ENCODE results near the gene LMO1. TPM values are rescaled to one million over a fixed set of nuclear protein-coding genes. Genes with fewer than 3 reads are reported as not detected.

The LMO1 gene
- total RNA-seq, 1 experiment from 2014 or later: not detected

DNA sequence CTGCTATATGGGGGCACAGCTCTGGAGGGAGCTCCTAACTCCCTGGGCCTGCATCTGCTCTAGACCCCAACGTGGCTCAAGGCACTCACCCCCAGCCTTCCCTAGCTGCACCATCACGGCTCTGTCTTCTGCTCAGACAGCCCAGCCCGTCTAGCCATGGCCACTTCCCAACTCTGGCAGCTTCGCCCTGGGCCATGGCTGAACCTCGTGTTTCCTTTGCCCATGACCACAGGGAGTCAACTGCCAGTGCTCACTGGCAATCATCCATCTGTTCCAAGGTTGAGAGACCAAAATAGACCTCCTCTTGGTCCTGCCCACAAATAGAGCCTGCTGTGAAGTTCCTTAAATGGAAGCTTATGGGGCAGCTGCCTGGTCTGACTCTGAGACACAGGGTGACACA is 5.4 kb downstream of the LMO1 start:
- 0 out of 2 replicates have a peak overlapping the region, but pooled peaks have one; percentile 12 for H3K4me2 ChIP-seq
- CTCF ChIA-PET: no interaction called here
- H2AFZ ChIP-seq: no peak overlapping the region
- TF ChIP-seq EZH2 (IDR thresholded peaks at IDR 0.05; ENCODE audit: low read depth): no peak
- TF ChIP-seq, protein P1, sequence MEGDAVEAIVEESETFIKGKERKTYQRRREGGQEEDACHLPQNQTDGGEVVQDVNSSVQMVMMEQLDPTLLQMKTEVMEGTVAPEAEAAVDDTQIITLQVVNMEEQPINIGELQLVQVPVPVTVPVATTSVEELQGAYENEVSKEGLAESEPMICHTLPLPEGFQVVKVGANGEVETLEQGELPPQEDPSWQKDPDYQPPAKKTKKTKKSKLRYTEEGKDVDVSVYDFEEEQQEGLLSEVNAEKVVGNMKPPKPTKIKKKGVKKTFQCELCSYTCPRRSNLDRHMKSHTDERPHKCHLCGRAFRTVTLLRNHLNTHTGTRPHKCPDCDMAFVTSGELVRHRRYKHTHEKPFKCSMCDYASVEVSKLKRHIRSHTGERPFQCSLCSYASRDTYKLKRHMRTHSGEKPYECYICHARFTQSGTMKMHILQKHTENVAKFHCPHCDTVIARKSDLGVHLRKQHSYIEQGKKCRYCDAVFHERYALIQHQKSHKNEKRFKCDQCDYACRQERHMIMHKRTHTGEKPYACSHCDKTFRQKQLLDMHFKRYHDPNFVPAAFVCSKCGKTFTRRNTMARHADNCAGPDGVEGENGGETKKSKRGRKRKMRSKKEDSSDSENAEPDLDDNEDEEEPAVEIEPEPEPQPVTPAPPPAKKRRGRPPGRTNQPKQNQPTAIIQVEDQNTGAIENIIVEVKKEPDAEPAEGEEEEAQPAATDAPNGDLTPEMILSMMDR (conservative IDR thresholded peaks at IDR 0.05): no peak
- H3K36me3 ChIP-seq (ENCODE audit: low read depth): no peaks in the 10 kb centered on the region
- POLR2A ChIA-PET (ENCODE audit: unreplicated experiment): no interaction called here
- no TSS peak for BruUV-seq (replicated peaks)
- DNase-seq: no peak
- no peaks in the 10 kb centered on the region for H3K9me3 ChIP-seq (ENCODE audit: insufficient read depth, low read depth)
- no peaks in the 10 kb centered on the region for H4K20me1 ChIP-seq (ENCODE audit: insufficient read depth)
- H3K4me1 ChIP-seq (replicated peaks; ENCODE audit: insufficient read depth): 0 out of 2 replicates have a peak, but pooled peaks cover under 1% of the 10 kb centered on the region
- H3K9me2 ChIP-seq (ENCODE audit: insufficient read depth): no peaks in the 10 kb centered on the region
- H3K27ac ChIP-seq: no peak overlapping the region
- intact Hi-C loops (cut with micrococcal nuclease; ENCODE audit: unreplicated experiment): no loop called here
- H3K4me3 ChIP-seq: no peak overlapping the region
- no peaks in the 10 kb centered on the region for H3K79me2 ChIP-seq (ENCODE audit: low read depth)
- H3F3A ChIP-seq (ENCODE audit: insufficient read depth, low read depth): no peaks in the 10 kb centered on the region
- no peaks in the 10 kb centered on the region for H3K27me3 ChIP-seq (ENCODE audit: insufficient read depth, low read depth)

DNA sequence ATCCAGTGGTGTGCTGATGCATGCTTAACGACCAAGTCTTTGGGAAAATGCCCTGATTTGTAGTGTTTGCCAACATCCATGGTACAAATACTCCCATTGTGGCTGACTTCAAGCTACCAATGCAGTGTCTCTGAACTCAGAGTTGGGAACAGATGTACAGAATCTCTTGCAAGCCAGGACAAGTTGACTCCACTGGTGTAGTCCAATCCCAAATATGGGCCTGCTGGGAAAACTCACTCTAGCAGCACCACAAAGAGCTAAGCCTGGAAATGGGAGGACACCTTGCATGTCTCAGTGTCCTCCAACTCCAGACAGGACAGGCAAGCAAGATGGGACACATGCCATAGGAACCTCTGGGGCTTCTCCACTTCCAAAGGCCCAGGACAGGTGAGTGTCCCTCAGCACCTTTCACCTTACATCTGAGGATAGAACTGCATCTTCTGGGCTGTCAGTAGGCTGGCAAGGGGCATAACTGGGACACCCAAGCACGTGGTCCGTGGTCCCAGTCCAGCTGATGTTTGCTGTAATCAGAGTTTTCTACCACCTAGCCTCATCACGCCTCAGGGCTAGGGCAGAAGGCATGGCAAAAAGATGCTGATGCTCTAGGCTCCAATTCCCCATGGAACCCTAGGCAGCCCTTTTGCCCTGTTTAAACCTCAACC is 6.5 kb downstream of the LMO1 start:
- H3K9me2 ChIP-seq (ENCODE audit: insufficient read depth): no peaks in the 10 kb centered on the region
- intact Hi-C loops (cut with micrococcal nuclease; ENCODE audit: unreplicated experiment): no loop called here
- no peak overlapping the region for H3K27ac ChIP-seq
- no peaks in the 10 kb centered on the region for H3K9me3 ChIP-seq (ENCODE audit: insufficient read depth, low read depth)
- H3K27me3 ChIP-seq (ENCODE audit: insufficient read depth, low read depth): no peaks in the 10 kb centered on the region
- H3F3A ChIP-seq (ENCODE audit: insufficient read depth, low read depth): no peaks in the 10 kb centered on the region
- H3K36me3 ChIP-seq (ENCODE audit: low read depth): no peaks in the 10 kb centered on the region
- BruUV-seq (replicated peaks): no TSS peak
- no peak overlapping the region for H3K4me2 ChIP-seq
- ChIA-PET CTCF (no interaction called here), POLR2A (ENCODE audit: unreplicated experiment) (no interaction called here)
- no peak overlapping the region for H2AFZ ChIP-seq
- no peaks in the 10 kb centered on the region for H4K20me1 ChIP-seq (ENCODE audit: insufficient read depth)
- no peak for DNase-seq
- H3K79me2 ChIP-seq (ENCODE audit: low read depth): no peaks in the 10 kb centered on the region
- TF ChIP-seq, protein P1 (conservative IDR thresholded peaks at IDR 0.05): no peak
- TF ChIP-seq EZH2 (IDR thresholded peaks at IDR 0.05; ENCODE audit: low read depth): no peak
- peaks cover 7% of the 10 kb centered on the region; the same call in 1 of the 2 replicates for H3K4me1 ChIP-seq (replicated peaks; ENCODE audit: insufficient read depth)
- H3K4me3 ChIP-seq: no peak overlapping the region

DNA sequence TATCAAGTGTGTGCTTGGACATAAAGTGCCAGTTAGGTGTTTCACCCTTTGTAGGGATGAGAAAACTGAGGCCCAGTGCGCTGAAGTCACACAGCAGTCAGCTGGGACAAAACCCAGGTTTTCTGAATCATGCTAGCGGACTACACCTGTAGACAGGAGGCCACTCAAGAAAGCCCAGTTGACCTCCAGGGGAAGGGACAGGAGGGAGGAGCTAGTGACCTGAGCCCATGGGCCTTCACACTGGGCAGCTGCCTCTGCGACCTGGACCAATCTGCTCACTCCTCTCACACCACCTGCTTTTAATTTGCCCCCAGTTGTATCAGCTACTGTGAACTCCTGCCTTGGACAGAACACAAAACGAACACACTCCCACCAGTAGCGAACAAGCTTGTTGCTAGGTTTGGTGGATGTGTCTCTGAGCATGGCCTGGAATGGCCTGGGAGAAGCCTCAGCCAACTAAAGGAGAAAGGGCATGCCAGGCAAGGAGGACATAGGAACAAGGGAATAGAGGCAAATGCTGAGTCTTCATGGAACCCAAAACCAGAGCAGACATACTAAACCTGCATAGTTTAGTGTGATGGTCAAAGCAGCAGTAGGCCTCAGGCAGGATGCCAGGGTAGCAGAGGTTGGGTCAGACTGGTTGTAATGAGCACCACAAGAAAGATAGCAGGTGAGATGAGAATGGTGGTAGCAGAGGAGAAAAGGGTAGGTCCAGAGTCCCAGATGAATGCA is 7.2 kb downstream of the LMO1 start:
- H4K20me1 ChIP-seq (ENCODE audit: insufficient read depth): no peaks in the 10 kb centered on the region
- no peak for DNase-seq
- CTCF ChIA-PET: no interaction called here

More for the DNA sequence above, 7.2 kb downstream of the LMO1 start:
- TF ChIP-seq EZH2 (IDR thresholded peaks at IDR 0.05; ENCODE audit: low read depth): no peak
- TF ChIP-seq, protein P1 (conservative IDR thresholded peaks at IDR 0.05): no peak
- Histone ChIP-seq H3K27me3 (ENCODE audit: insufficient read depth, low read depth) (no peaks in the 10 kb centered on the region), H3K79me2 (ENCODE audit: low read depth) (no peaks in the 10 kb centered on the region), H3K36me3 (ENCODE audit: low read depth) (no peaks in the 10 kb centered on the region), H3K27ac (no peak overlapping the region), H3K9me2 (ENCODE audit: insufficient read depth) (no peaks in the 10 kb centered on the region), H3K4me3 (no peak overlapping the region), H2AFZ (no peak overlapping the region), H3K9me3 (ENCODE audit: insufficient read depth, low read depth) (no peaks in the 10 kb centered on the region), H3K4me2 (no peak overlapping the region), H3K4me1 (replicated peaks; ENCODE audit: insufficient read depth) (peaks cover 8% of the 10 kb centered on the region; the same call in 1 of the 2 replicates), H3F3A (ENCODE audit: insufficient read depth, low read depth) (no peaks in the 10 kb centered on the region)
- POLR2A ChIA-PET (ENCODE audit: unreplicated experiment): no interaction called here
- BruUV-seq (replicated peaks): no TSS peak
- intact Hi-C loops (cut with micrococcal nuclease; ENCODE audit: unreplicated experiment): no loop called here

Measured in PC-9 (cell line).